ENCODE results near the gene PACS1. TPM values are rescaled to one million over a fixed set of nuclear protein-coding genes. Genes with fewer than 3 reads are reported as not detected.

The PACS1 gene
- polyA plus RNA-seq, 1 experiment, result 27.1 TPM

GRCh38 chr11:66037327-66037726, 32.7 kb upstream of the PACS1 start:
- H3K27me3 ChIP-seq (ENCODE audit: control insufficient read depth, insufficient read depth, low read length), result peaks cover 14% of the 10 kb centered on the region
- ChIA-PET CTCF (interaction anchor here (1.1 to 3.6 kb wide), 2 partner anchors 14 to 30 kb away, joined by 3 to 15 read pairs; no protein-coding TSS in a partner anchor), POLR2A (no interaction called here)
- no peak for DNase-seq (ENCODE audit: low read depth, low spot score)
- H3K27ac ChIP-seq (ENCODE audit: low read depth, low read length), result no peak overlapping the region
- no peak overlapping the region for H3K4me3 ChIP-seq (ENCODE audit: low read depth, low read length)
- no peak for TF ChIP-seq CTCF (IDR thresholded peaks at IDR 0.05; ENCODE audit: low read depth, low read length)
- H3K9me3 ChIP-seq (ENCODE audit: control insufficient read depth, insufficient read depth, low read length), result no peaks in the 10 kb centered on the region

GRCh38 chr11:66039765-66040164, 30.3 kb upstream of the PACS1 start:
- no peak overlapping the region for H3K4me3 ChIP-seq (ENCODE audit: low read depth, low read length)
- no peak overlapping the region for H3K27ac ChIP-seq (ENCODE audit: low read depth, low read length)
- ChIA-PET POLR2A (no interaction called here), CTCF (interaction anchor here (1.0 kb wide), 2 partner anchors 18 to 152 kb away, joined by 4 to 7 read pairs; partner anchors contain the start of gene FIBP)
- peaks cover 15% of the 10 kb centered on the region for H3K27me3 ChIP-seq (ENCODE audit: control insufficient read depth, insufficient read depth, low read length)
- TF ChIP-seq CTCF (IDR thresholded peaks at IDR 0.05; ENCODE audit: low read depth, low read length), result no peak
- H3K9me3 ChIP-seq (ENCODE audit: control insufficient read depth, insufficient read depth, low read length), result peaks cover 12% of the 10 kb centered on the region
- no peak for DNase-seq (ENCODE audit: low read depth, low spot score)

GRCh38 chr11:66042227-66042995, 27.7 kb upstream of the PACS1 start:
- POLR2A ChIA-PET, result interaction anchor here (0.6 kb wide), 1 partner anchor 40 kb away, joined by 6 read pairs; the partner anchor contains the start of genes BANF1 and EIF1AD
- Histone ChIP-seq H3K27me3 (ENCODE audit: control insufficient read depth, insufficient read depth, low read length) (peaks cover 11% of the 10 kb centered on the region), H3K27ac (ENCODE audit: low read depth, low read length) (no peak overlapping the region), H3K4me3 (ENCODE audit: low read depth, low read length) (no peak overlapping the region), H3K9me3 (ENCODE audit: control insufficient read depth, insufficient read depth, low read length) (peaks cover 12% of the 10 kb centered on the region)
- no peak for TF ChIP-seq CTCF (IDR thresholded peaks at IDR 0.05; ENCODE audit: low read depth, low read length)
- DNase-seq (ENCODE audit: low read depth, low spot score), result no peak
- CTCF ChIA-PET, result interaction anchor here (2.0 to 5.6 kb wide), 2 partner anchors 20 kb away, joined by 7 to 48 read pairs; no protein-coding TSS in a partner anchor

- Histone ChIP-seq H3K9me3 (ENCODE audit: control insufficient read depth, insufficient read depth, low read length) (peaks cover 12% of the 10 kb centered on the region), H3K27me3 (ENCODE audit: control insufficient read depth, insufficient read depth, low read length) (peaks cover 15% of the 10 kb centered on the region), H3K27ac (ENCODE audit: low read depth, low read length) (no peak overlapping the region), H3K4me3 (ENCODE audit: low read depth, low read length) (no peak overlapping the region)
- ChIA-PET POLR2A (interaction anchor here (0.6 kb wide), 1 partner anchor 41 kb away, joined by 6 read pairs; the partner anchor contains the start of genes BANF1 and EIF1AD), CTCF (interaction anchor here (0.7 to 5.6 kb wide), 6 partner anchors 8 to 26 kb away, joined by 3 to 48 read pairs (median 4); partner anchors contain the start of gene SF3B2)
- DNase-seq (ENCODE audit: low read depth, low spot score), result no peak
- no peak for TF ChIP-seq CTCF (IDR thresholded peaks at IDR 0.05; ENCODE audit: low read depth, low read length)
Observed at GRCh38 chr11:66042996-66043906, 26.8 kb upstream of the PACS1 start.

All from AG04450 (cell line).